ENCODE data around the gene NPIPB9.
"Not testable (repeated sequence)": the region's sequence is repeated elsewhere in the genome, so short reads cannot be mapped to it uniquely, and the experiment has no call there.

DNA sequence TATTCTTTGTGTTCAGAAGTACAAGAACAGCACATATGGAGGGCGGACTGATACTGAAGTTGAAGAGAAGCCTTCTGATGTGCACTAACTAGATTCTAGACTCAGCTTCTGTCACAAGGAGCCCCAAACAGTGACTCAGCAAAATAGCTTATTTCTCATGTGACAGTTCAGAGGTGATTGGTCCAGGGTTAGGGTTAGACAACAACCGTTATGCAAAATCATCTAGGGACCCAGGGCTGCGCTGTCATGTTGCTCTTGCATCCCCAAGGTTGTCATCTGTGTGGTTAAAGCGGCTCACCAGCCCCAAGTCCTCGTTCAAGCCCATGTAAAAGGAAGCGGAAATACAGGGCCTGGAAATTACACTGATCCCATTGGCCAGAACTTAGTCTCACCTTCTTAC is 30.1 kb downstream of the NPIPB9 start:
- TF ChIP-seq, protein P1, sequence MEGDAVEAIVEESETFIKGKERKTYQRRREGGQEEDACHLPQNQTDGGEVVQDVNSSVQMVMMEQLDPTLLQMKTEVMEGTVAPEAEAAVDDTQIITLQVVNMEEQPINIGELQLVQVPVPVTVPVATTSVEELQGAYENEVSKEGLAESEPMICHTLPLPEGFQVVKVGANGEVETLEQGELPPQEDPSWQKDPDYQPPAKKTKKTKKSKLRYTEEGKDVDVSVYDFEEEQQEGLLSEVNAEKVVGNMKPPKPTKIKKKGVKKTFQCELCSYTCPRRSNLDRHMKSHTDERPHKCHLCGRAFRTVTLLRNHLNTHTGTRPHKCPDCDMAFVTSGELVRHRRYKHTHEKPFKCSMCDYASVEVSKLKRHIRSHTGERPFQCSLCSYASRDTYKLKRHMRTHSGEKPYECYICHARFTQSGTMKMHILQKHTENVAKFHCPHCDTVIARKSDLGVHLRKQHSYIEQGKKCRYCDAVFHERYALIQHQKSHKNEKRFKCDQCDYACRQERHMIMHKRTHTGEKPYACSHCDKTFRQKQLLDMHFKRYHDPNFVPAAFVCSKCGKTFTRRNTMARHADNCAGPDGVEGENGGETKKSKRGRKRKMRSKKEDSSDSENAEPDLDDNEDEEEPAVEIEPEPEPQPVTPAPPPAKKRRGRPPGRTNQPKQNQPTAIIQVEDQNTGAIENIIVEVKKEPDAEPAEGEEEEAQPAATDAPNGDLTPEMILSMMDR (IDR thresholded peaks at IDR 0.05) = not testable (repeated sequence)
- TF ChIP-seq POLR2A (IDR thresholded peaks at IDR 0.05) = not testable (repeated sequence)
